Spinal cord (tissue), 10 donors: ENCODE results near the gene LLCFC1. TPM values are rescaled to one million over a fixed set of nuclear protein-coding genes. Genes with fewer than 3 reads are reported as not detected.

Experiments used
- DNase-seq, 6 donors: peaks; one replicate each; pipeline versions ENCODE4 v3.0.0 to v3.0.0-alpha.2; 2013 to 2015; ENCODE audit warnings: low spot score in 6 of 6, low read depth in 4 of 6
- H3K27ac ChIP-seq: one replicate; pipeline ENCODE4 v1.5.1; 2013; ENCODE audit warnings: low read depth, low read length, control low read depth
- H3K27me3 ChIP-seq: one replicate; pipeline ENCODE4 v1.6.1; 2013; ENCODE audit warnings: low read length; ENCODE audit not compliant: control insufficient read depth, insufficient read depth
- H3K36me3 ChIP-seq: one replicate; pipeline ENCODE4 v1.6.1; 2013; ENCODE audit warnings: low read length; ENCODE audit not compliant: control insufficient read depth, insufficient read depth
- H3K4me1 ChIP-seq: one replicate; pipeline ENCODE4 v1.6.1; 2013; ENCODE audit warnings: low read length; ENCODE audit not compliant: control insufficient read depth, insufficient read depth
- H3K4me3 ChIP-seq: one replicate; pipeline ENCODE4 v1.5.1; 2013; ENCODE audit warnings: low read depth, low read length, control low read depth
- H3K9me3 ChIP-seq: one replicate; pipeline ENCODE4 v1.6.1; 2013; ENCODE audit warnings: low read length; ENCODE audit not compliant: control insufficient read depth, insufficient read depth
- WGBS: methylation state at CpG from one replicate; pipeline ENCODE4 v1.1.5; 2013; ENCODE audit warnings: missing lambda C conversion rate; ENCODE audit not compliant: insufficient coverage; 5-methylcytosine and 5-hydroxymethylcytosine counted together
- polyA plus RNA-seq, 2 donors: library from polyadenylated mRNA; unstranded; fragments of 120-200 nt; gene quantifications; one replicate each; pipeline ENCODE4 v1.2.1, GENCODE V29; 2013; ENCODE audit not compliant: insufficient read length in 2 of 2
- total RNA-seq, 2 donors: library from RNA; depleted of rRNA in 1 of 2; stranded (reverse); fragments of 120-200 nt in 1 of 2; fragments of >200 nt in 1 of 2; gene quantifications; one replicate each; pipeline versions ENCODE4 v1.2.3 to v1.2.4, GENCODE V29; 2013 to 2014
- donor health status: healthy.

LLCFC1 gene
- total and polyA plus RNA-seq, 4 donors, result 0.38 TPM; not detected in 3

DNA sequence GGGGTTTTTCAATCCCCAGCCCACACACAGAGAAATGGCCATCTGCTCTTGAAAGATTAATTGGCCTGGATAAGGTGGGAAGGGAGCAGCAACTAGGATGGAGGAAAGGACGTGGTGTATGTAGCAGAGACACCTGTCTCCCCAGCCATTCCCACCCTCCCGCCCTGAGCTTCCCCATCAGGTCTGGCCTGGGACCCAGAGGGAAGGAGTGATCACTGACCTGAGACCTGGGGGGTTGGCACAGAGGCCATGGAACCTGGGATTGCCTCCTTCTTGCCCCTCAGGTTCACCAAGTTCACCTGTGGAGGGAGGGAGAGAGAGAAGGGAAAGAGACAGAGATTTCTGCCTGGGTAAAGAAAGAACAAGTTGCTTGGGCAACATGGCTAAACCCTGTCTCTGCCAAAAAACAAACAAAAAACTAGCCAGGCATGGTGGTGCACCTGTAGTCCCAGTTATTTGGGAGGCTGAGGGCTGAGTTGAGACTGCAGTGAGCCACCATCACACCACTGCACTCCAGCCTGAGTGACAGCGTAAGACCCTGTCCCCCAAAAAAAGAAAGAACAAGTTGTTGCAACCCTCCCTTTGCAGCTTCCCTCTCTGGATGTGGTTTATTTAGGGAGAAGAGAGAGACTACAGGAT, 42.4 kb upstream of the LLCFC1 start:
- H3K27me3 ChIP-seq, result no peaks in the 10 kb centered on the region
- no peaks in the 10 kb centered on the region for H3K9me3 ChIP-seq
- WGBS, result no CpG with 5 or more reads among the region's 3 CpGs
- no peak overlapping the region for H3K27ac ChIP-seq
- no peaks in the 10 kb centered on the region for H3K36me3 ChIP-seq
- no peaks in the 10 kb centered on the region for H3K4me1 ChIP-seq
- H3K4me3 ChIP-seq, result no peak overlapping the region
- DNase-seq, result no peak

DNA sequence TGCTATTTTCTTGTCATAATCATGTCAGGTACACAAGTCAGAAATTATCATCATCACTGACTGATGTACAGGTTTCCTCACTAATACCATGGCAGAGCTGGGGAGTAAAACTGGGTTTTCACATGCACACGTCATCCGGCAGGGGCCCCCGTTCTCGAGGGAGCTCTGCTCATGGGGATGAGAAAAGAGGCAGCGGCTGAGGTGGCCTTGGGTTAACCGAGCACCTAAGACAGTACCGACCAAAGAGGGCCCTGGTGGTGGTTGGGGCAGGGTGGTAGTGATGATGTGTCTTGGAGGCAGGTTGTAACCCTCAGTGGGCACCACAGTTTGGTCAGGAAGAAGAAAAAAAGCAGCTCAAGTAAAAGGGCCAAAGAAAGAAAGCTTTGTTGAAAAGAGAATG, 41.6 kb upstream of the LLCFC1 start:
- no peaks in the 10 kb centered on the region for H3K27me3 ChIP-seq
- no peaks in the 10 kb centered on the region for H3K9me3 ChIP-seq
- no peak overlapping the region for H3K27ac ChIP-seq
- no peaks in the 10 kb centered on the region for H3K4me1 ChIP-seq
- no peaks in the 10 kb centered on the region for H3K36me3 ChIP-seq
- WGBS, result 90% methylated on average over 5 of the region's 7 CpGs
- no peak overlapping the region for H3K4me3 ChIP-seq
- no peak for DNase-seq

GRCh38 chr7:142898377-142899170, 40.7 kb upstream of the LLCFC1 start:
- no peaks in the 10 kb centered on the region for H3K4me1 ChIP-seq
- WGBS, result 100% methylated on average over 1 of the region's 3 CpGs
- H3K4me3 ChIP-seq, result no peak overlapping the region
- DNase-seq, result no peak
- no peaks in the 10 kb centered on the region for H3K36me3 ChIP-seq
- H3K27me3 ChIP-seq, result no peaks in the 10 kb centered on the region
- H3K9me3 ChIP-seq, result no peaks in the 10 kb centered on the region
- no peak overlapping the region for H3K27ac ChIP-seq

DNA sequence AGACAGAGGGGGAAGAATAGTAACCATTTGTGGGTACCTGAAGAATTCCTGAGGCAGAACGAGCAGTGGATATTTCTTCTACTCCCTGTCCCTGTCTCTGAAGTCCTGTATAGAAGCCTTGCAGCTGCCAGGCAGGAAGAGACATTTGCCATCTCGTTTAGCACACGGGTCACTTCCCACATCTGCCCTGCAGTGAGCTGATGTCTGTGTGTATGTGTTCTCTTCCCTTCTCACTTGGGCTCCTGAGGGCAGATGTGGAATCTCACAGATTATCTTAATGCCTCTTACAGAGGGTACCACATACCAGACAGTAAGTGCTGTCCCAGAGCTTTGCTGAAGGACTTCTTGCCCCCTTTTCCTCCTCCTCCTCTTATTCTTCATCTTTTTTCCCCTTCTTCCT, 39.6 kb upstream of the LLCFC1 start:
- no peaks in the 10 kb centered on the region for H3K27me3 ChIP-seq
- no peak overlapping the region for H3K4me3 ChIP-seq
- WGBS, result no CpG with 5 or more reads among the region's 3 CpGs
- no peak overlapping the region for H3K27ac ChIP-seq
- H3K36me3 ChIP-seq, result no peaks in the 10 kb centered on the region
- peak in 1 of 6 donors; percentile 9 for DNase-seq
- H3K9me3 ChIP-seq, result peaks cover 1% of the 10 kb centered on the region
- no peaks in the 10 kb centered on the region for H3K4me1 ChIP-seq

DNA sequence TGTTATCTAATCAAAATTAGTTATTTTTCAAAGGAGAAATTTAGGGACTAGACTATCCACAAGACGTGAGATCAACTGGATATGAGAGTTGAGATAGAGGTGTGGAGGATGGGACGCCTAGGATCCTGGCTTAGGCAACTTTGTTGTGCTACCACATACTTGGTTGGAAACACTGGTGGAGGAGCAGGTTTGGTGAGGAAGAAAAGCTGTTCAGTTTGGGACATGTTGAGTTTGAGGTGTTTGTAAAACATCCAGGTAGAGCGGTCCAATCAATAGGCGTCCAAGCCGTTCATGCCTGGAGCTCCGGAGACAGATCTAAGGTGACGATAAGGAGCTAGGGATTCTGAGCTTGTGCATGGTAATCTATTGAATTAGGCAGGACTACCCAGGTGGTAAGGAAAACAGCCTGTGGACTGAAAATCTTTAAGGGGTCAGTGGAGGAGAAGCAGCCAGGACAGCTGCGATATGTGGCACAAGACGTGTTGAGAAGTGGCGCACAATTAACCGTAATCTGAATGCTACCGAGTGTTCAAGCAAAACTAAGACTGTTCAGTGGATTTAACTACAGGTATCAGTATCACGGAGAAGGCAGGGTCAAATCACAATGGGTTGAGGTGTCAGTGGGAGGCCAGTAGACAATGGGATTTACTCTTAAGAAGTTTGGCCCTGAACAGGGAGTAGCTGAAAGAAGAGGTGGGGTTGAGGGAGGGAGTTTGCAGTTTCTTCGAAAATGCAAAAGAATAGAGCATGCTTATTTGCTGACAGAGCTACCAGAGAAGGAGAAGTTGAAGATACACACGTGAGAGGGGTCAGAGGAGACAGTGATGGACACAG, 37.6 kb upstream of the LLCFC1 start:
- Histone ChIP-seq H3K27ac (no peak overlapping the region), H3K4me1 (no peaks in the 10 kb centered on the region), H3K36me3 (no peaks in the 10 kb centered on the region), H3K9me3 (peaks cover 1% of the 10 kb centered on the region), H3K4me3 (no peak overlapping the region), H3K27me3 (no peaks in the 10 kb centered on the region)
- WGBS, result 85% methylated on average over 15 of the region's 15 CpGs
- no peak for DNase-seq

GRCh38 chr7:142904128-142904527, 35.2 kb upstream of the LLCFC1 start:
- H3K36me3 ChIP-seq, result no peaks in the 10 kb centered on the region
- no peak for DNase-seq
- H3K9me3 ChIP-seq, result peaks cover 1% of the 10 kb centered on the region
- H3K27ac ChIP-seq, result no peak overlapping the region
- H3K27me3 ChIP-seq, result no peaks in the 10 kb centered on the region
- no peaks in the 10 kb centered on the region for H3K4me1 ChIP-seq
- no peak overlapping the region for H3K4me3 ChIP-seq

GRCh38 chr7:142905759-142906158, 33.5 kb upstream of the LLCFC1 start:
- H3K9me3 ChIP-seq, result peaks cover 1% of the 10 kb centered on the region
- WGBS, result 89% methylated on average over 2 of the region's 2 CpGs
- DNase-seq, result no peak
- H3K4me3 ChIP-seq, result no peak overlapping the region
- no peaks in the 10 kb centered on the region for H3K27me3 ChIP-seq
- H3K27ac ChIP-seq, result no peak overlapping the region
- no peaks in the 10 kb centered on the region for H3K4me1 ChIP-seq
- no peaks in the 10 kb centered on the region for H3K36me3 ChIP-seq

DNA sequence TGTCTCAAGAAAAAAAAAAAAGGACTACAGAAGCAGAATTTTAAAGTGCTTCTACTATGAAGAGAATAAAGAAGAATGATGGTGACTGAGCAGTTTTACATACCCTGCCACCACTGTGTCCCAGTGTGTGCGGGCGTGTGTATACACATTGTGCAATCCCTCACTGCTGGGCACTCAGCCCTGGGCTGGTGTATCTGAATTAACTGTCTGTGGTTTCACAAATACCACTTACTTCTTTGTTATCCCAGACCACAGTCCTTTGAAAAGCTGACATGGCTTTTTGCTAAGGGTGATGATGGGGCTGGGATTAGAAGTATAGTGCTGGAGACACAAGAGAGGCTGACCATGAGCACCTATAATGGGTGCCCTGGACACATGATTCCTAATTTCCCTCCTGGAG, 32.6 kb upstream of the LLCFC1 start:
- H3K9me3 ChIP-seq, result peaks cover 1% of the 10 kb centered on the region
- no peak overlapping the region for H3K4me3 ChIP-seq
- H3K27me3 ChIP-seq, result no peaks in the 10 kb centered on the region
- H3K27ac ChIP-seq, result no peak overlapping the region
- H3K36me3 ChIP-seq, result no peaks in the 10 kb centered on the region
- H3K4me1 ChIP-seq, result no peaks in the 10 kb centered on the region
- no CpG with 5 or more reads among the region's 2 CpGs for WGBS
- DNase-seq, result no peak

- H3K4me1 ChIP-seq, result no peaks in the 10 kb centered on the region
- WGBS, result 98% methylated on average over 5 of the region's 11 CpGs
- H3K9me3 ChIP-seq, result peaks cover 1% of the 10 kb centered on the region
These were observed 31.0 kb upstream of the LLCFC1 start for GRCh38 chr7:142908290-142908689.

More at GRCh38 chr7:142908290-142908689, 31.0 kb upstream of the LLCFC1 start:
- H3K36me3 ChIP-seq, result no peaks in the 10 kb centered on the region
- DNase-seq, result no peak
- H3K27me3 ChIP-seq, result no peaks in the 10 kb centered on the region
- no peak overlapping the region for H3K27ac ChIP-seq
- no peak overlapping the region for H3K4me3 ChIP-seq
